OCI-M1 (cell line): ENCODE data around the gene FXYD6.

Experiments used
- DNase-seq: peaks from one replicate; lab custom pipeline; 2025; lab: John Stamatoyannopoulos, UW

Gene FXYD6

GRCh38 chr11:117792241-117792640, 84.2 kb downstream of the FXYD6 start:
- no peak for DNase-seq

GRCh38 chr11:117790279-117790678, 86.2 kb downstream of the FXYD6 start:
- no peak for DNase-seq

- DNase-seq, result no peak
These were observed 87.2 kb downstream of the FXYD6 start for GRCh38 chr11:117789241-117789640.
